ENCODE measurements around the gene PLEKHB2.

DNA sequence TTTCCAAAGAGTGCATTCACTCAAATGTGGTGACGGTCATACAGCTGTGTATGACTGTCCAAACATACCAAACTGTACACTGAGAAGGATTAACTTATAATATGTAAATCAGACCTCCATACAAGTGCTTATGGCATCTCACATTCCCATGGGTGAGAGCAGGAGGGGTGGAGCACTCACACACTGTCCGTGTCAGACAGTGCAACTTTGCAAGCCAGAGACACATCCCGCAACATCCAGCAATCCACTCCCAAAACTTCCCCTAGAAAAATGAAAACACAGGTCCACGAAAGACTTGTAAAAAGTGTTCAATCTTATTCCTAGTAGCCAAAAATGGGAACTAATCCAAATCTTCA, 48.2 kb upstream of the PLEKHB2 start:
- TF ChIP-seq PHF8 (IDR thresholded peaks at IDR 0.05; ENCODE audit: borderline replicate concordance, low read depth) = no peak
- no peak for TF ChIP-seq CTCF (IDR thresholded peaks at IDR 0.05)
- TF ChIP-seq SMC3 (IDR thresholded peaks at IDR 0.05) = no peak
- no peak for TF ChIP-seq CBX2 (IDR thresholded peaks at IDR 0.05; ENCODE audit: borderline replicate concordance, low read depth)
- no peak for TF ChIP-seq RCOR1 (IDR thresholded peaks at IDR 0.05; ENCODE audit: low read depth, low read length)
- no peak for TF ChIP-seq POLR2A (IDR thresholded peaks at IDR 0.05; ENCODE audit: low read length)
- TF ChIP-seq RFX5 (IDR thresholded peaks at IDR 0.05) = no peak
- no peak for TF ChIP-seq CEBPB (IDR thresholded peaks at IDR 0.05)
- TF ChIP-seq ESRRA (IDR thresholded peaks at IDR 0.05; ENCODE audit: borderline replicate concordance, low read length) = no peak
- no peak for TF ChIP-seq SREBF2 (IDR thresholded peaks at IDR 0.05)

All from A549 (cell line).